Astrocyte (in vitro differentiated cells and primary cell): Measurements from ENCODE around the gene TGFBRAP1. TPM values are rescaled to one million over a fixed set of nuclear protein-coding genes. Genes with fewer than 3 reads are reported as not detected.

ENCODE experiments used
- DNase-seq: peaks from one replicate; pipeline ENCODE4 v3.0.0-alpha.2; 2010; ENCODE audit warnings: low read depth
- FAIRE-seq: peaks from 2 replicates; lab custom pipeline; 2011; peaks lifted over from hg19 to GRCh38; lab: Jason Lieb, UNC
- H2AFZ ChIP-seq: 2 replicates; pipeline ENCODE4 v1.6.0; 2012; ENCODE audit warnings: low read depth, low read length, inconsistent platforms
- H3K27ac ChIP-seq: 2 replicates; pipeline ENCODE4 v1.5.1; 2011; ENCODE audit warnings: low read depth, low read length, inconsistent platforms
- H3K27me3 ChIP-seq: 2 replicates; pipeline ENCODE4 v1.6.0; 2011; ENCODE audit warnings: low read length, inconsistent platforms; ENCODE audit not compliant: insufficient read depth
- H3K36me3 ChIP-seq: 2 replicates; pipeline ENCODE4 v1.5.1; 2011; ENCODE audit warnings: low read length, inconsistent platforms; ENCODE audit not compliant: insufficient read depth
- H3K4me1 ChIP-seq: 2 replicates; pipeline ENCODE4 v1.5.1; 2011; ENCODE audit warnings: low read length, inconsistent platforms; ENCODE audit not compliant: insufficient read depth
- H3K4me2 ChIP-seq: 2 replicates; pipeline ENCODE4 v1.6.0; 2012; ENCODE audit warnings: low read length, inconsistent platforms
- H3K4me3 ChIP-seq: 2 replicates; pipeline ENCODE4 v1.5.1; 2011; ENCODE audit warnings: low read depth, mild to moderate bottlenecking, low read length, inconsistent platforms; ENCODE audit not compliant: insufficient read depth
- H3K79me2 ChIP-seq: 2 replicates; pipeline ENCODE4 v1.6.0; 2012; ENCODE audit warnings: mild to moderate bottlenecking, low read length, inconsistent platforms; ENCODE audit not compliant: insufficient read depth
- H3K9ac ChIP-seq: 2 replicates; pipeline ENCODE4 v1.6.0; 2012; ENCODE audit warnings: mild to moderate bottlenecking, low read length, inconsistent platforms
- H3K9me3 ChIP-seq: 2 replicates; pipeline ENCODE4 v1.5.1; 2012; ENCODE audit warnings: low read depth, mild to moderate bottlenecking, low read length, inconsistent platforms; ENCODE audit not compliant: insufficient read depth
- H4K20me1 ChIP-seq: 2 replicates; pipeline ENCODE4 v1.6.0; 2012; ENCODE audit warnings: low read length, inconsistent platforms; ENCODE audit not compliant: insufficient read depth
- H3K27ac Mint-ChIP-seq: one replicate; pipeline ENCODE4 v1.8.0; 2021; ENCODE audit warnings: mild to moderate bottlenecking, mixed read lengths; ENCODE audit not compliant: unreplicated experiment
- H3K27me3 Mint-ChIP-seq: one replicate; pipeline ENCODE4 v1.8.0; 2021; ENCODE audit warnings: low read depth, mixed read lengths; ENCODE audit not compliant: unreplicated experiment
- H3K36me3 Mint-ChIP-seq: one replicate; pipeline ENCODE4 v1.8.0; 2021; ENCODE audit warnings: low read depth, mixed read lengths; ENCODE audit not compliant: unreplicated experiment
- H3K4me1 Mint-ChIP-seq: one replicate; pipeline ENCODE4 v1.8.0; 2021; ENCODE audit warnings: low read depth, mixed read lengths; ENCODE audit not compliant: unreplicated experiment
- H3K4me3 Mint-ChIP-seq: one replicate; pipeline ENCODE4 v1.8.0; 2021; ENCODE audit warnings: mild to moderate bottlenecking, moderate library complexity, mixed read lengths; ENCODE audit not compliant: unreplicated experiment
- H3K9me3 Mint-ChIP-seq: one replicate; pipeline ENCODE4 v1.8.0; 2021; ENCODE audit warnings: mild to moderate bottlenecking, mixed read lengths; ENCODE audit not compliant: unreplicated experiment
- EZH2 ChIP-seq: IDR thresholded peaks from 2 replicates; pipeline ENCODE4 v1.6.1; 2012; ENCODE audit warnings: mild to moderate bottlenecking, low read length, inconsistent platforms; ENCODE audit not compliant: insufficient read depth
- total RNA-seq: library from RNA; stranded (reverse); gene quantifications from 2 replicates; pipeline ENCODE4 v1.2.1, GENCODE V29; 2021
- TF ChIP-seq, protein P1 (sequence below): IDR thresholded peaks from 2 replicates; pipeline ENCODE4 v1.5.1; 2011; ENCODE audit warnings: low read depth, mild to moderate bottlenecking, inconsistent platforms, low read length, moderate library complexity; ENCODE audit not compliant: insufficient read depth

The TGFBRAP1 gene
- total RNA-seq, 1 donor from 2014 or later: 25.1 TPM

DNA sequence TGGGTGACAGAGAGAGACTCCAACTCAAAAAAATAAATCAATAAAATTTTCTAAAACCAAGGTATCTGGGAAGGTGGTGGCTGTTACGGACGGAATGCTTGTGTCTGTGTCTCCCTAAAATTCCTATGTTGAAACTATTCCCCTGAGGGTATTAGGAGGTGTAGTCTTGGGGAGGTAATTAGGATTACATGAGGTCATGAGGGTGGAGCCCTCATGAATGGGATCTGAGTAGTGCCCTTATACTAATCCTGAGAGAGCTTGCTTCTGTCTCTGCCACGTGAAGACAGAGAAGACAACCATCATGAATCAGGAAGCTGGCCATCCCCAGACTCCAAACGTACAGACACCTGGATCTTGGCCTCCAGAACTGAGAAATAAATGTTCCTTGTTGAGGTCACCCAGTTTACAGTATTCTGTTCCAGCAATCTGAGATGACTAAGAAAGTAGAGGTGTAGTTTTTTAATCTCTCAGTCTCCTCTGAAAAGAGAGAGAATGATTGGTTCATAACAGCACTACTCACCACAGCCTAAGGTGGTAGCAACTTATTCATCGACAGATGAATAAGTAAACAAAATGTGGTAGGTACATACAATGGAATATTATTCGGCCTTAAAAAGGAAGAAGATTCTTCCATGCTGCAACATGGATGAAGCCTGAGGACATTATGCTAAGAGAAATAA, 38.4 kb downstream of the TGFBRAP1 start:
- Histone ChIP-seq H4K20me1 (peaks cover 5% of the 10 kb centered on the region), H3K4me1 (no peaks in the 10 kb centered on the region), H2AFZ (no peak overlapping the region), H3K9ac (no peak overlapping the region), H3K36me3 (peaks cover 4% of the 10 kb centered on the region), H3K9me3 (no peaks in the 10 kb centered on the region), H3K27ac (no peak overlapping the region), H3K79me2 (no peaks in the 10 kb centered on the region), H3K4me2 (no peak overlapping the region), H3K4me3 (no peak overlapping the region), H3K27me3 (no peaks in the 10 kb centered on the region)
- H3K9me3 Mint-ChIP-seq: no peaks in the 10 kb centered on the region
- TF ChIP-seq, protein P1, sequence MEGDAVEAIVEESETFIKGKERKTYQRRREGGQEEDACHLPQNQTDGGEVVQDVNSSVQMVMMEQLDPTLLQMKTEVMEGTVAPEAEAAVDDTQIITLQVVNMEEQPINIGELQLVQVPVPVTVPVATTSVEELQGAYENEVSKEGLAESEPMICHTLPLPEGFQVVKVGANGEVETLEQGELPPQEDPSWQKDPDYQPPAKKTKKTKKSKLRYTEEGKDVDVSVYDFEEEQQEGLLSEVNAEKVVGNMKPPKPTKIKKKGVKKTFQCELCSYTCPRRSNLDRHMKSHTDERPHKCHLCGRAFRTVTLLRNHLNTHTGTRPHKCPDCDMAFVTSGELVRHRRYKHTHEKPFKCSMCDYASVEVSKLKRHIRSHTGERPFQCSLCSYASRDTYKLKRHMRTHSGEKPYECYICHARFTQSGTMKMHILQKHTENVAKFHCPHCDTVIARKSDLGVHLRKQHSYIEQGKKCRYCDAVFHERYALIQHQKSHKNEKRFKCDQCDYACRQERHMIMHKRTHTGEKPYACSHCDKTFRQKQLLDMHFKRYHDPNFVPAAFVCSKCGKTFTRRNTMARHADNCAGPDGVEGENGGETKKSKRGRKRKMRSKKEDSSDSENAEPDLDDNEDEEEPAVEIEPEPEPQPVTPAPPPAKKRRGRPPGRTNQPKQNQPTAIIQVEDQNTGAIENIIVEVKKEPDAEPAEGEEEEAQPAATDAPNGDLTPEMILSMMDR: no peak
- no peak for TF ChIP-seq EZH2
- FAIRE-seq: no peak
- H3K36me3 Mint-ChIP-seq: peaks cover 6% of the 10 kb centered on the region
- no peak overlapping the region for H3K27ac Mint-ChIP-seq
- H3K4me1 Mint-ChIP-seq: peaks cover 26% of the 10 kb centered on the region
- DNase-seq: no peak
- H3K4me3 Mint-ChIP-seq: no peak overlapping the region
- no peaks in the 10 kb centered on the region for H3K27me3 Mint-ChIP-seq

DNA sequence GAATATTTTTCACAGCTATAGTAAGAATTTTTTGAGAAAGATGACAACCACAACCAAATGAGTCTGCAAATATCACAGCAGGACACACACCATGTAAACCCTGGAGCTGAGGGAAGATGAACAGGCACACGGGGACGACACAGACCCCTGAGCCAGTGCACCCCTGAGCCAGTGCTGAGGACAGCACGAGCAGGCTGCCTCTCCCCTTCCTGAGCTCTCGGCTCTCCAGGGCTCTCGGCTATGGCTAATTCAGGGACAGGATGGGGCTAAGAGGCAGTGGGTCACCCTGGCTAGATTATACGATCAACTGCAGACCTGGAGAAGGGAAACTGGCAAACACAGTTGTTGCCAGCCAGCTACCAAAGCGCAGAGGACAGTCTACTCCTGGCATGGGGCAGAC, 41.4 kb downstream of the TGFBRAP1 start:
- Mint-ChIP-seq H3K9me3 (no peaks in the 10 kb centered on the region), H3K4me3 (no peak overlapping the region), H3K27me3 (no peaks in the 10 kb centered on the region), H3K4me1 (peaks cover 12% of the 10 kb centered on the region), H3K36me3 (peaks cover 25% of the 10 kb centered on the region), H3K27ac (no peak overlapping the region)
- no peak for TF ChIP-seq EZH2
- TF ChIP-seq, protein P1: no peak
- Histone ChIP-seq H3K27me3 (no peaks in the 10 kb centered on the region), H3K27ac (no peak overlapping the region), H3K4me3 (no peak overlapping the region), H3K9me3 (no peaks in the 10 kb centered on the region), H4K20me1 (peaks cover 5% of the 10 kb centered on the region), H3K4me1 (no peaks in the 10 kb centered on the region), H3K36me3 (peaks cover 3% of the 10 kb centered on the region), H3K79me2 (no peaks in the 10 kb centered on the region), H3K9ac (no peak overlapping the region), H2AFZ (no peak overlapping the region), H3K4me2 (no peak overlapping the region)
- FAIRE-seq (no peak), DNase-seq (no peak)

DNA sequence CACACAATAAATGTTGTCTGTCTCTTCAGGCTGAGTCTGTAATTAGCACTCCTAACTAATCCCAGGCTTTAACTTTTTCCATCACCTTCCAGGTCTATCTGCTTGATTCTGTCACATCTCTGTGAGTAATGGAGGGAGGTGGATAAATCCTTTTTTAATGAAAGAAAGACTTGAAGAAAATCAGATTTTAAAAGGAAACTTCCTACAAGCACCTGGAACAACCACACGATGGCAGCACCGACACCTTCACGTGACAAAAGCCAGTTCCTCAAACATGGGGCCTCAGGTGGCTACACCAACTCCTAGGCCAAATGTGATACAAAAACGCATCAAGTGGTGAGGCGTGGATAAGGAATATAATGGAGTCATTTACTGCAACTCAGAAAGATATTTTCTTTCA, 41.8 kb downstream of the TGFBRAP1 start:
- H3K4me1 Mint-ChIP-seq: peaks cover 12% of the 10 kb centered on the region
- TF ChIP-seq, protein P1: peak; percentile 52
- TF ChIP-seq EZH2: no peak
- DNase-seq: peak; percentile 10
- H3K27me3 ChIP-seq: no peaks in the 10 kb centered on the region
- H3K36me3 ChIP-seq: peaks cover 3% of the 10 kb centered on the region
- no peak for FAIRE-seq
- peak overlapping the region; percentile 42 for H3K27ac Mint-ChIP-seq
- H3K27me3 Mint-ChIP-seq: no peaks in the 10 kb centered on the region
- no peak overlapping the region for H2AFZ ChIP-seq
- H3K9me3 Mint-ChIP-seq: no peaks in the 10 kb centered on the region
- no peaks in the 10 kb centered on the region for H3K79me2 ChIP-seq
- no peak overlapping the region for H3K4me3 Mint-ChIP-seq
- H3K27ac ChIP-seq: no peak overlapping the region
- H3K4me2 ChIP-seq: no peak overlapping the region
- H3K9me3 ChIP-seq: no peaks in the 10 kb centered on the region
- H3K36me3 Mint-ChIP-seq: peaks cover 25% of the 10 kb centered on the region
- H4K20me1 ChIP-seq: peaks cover 5% of the 10 kb centered on the region
- H3K4me3 ChIP-seq: no peak overlapping the region
- H3K9ac ChIP-seq: no peak overlapping the region
- H3K4me1 ChIP-seq: no peaks in the 10 kb centered on the region
